HCT116 (cell line): ENCODE results near the gene LRRC4. TPM values are rescaled to one million over a fixed set of nuclear protein-coding genes. Genes with fewer than 3 reads are reported as not detected.

Experiments used
- ATAC-seq: fragments of 200-7000 bp; cut with Tn5 transposase; 2 replicates; pipeline ENCODE4 v1.9.1; 2020; ENCODE audit warnings: mild to moderate bottlenecking, moderate library complexity
- BruUV-seq: library from RNA; stranded (reverse); fragments of 400-500 nt; replicated peaks from 2 replicates; lab custom pipeline; 2021; lab: Mats Ljungman, UMichigan
- CTCF ChIA-PET: fragments of 300-600 bp; sonication (Branson Sonifier 250); formaldehyde crosslinking; loops from one replicate; lab custom pipeline; 2021; ENCODE audit warnings: antibody characterized with exemption; lab: Charles Lee
- POLR2A ChIA-PET: fragments of 300-600, 350-600 bp; sonication (Branson Sonifier 250); formaldehyde crosslinking; loops from one replicate; lab custom pipeline; 2021; ENCODE audit warnings: antibody characterized with exemption; lab: Charles Lee
- RAD21 ChIA-PET, 2 experiments: fragments of 300-600 bp; sonication (Branson Sonifier 250); formaldehyde crosslinking; loops; one replicate each; lab custom pipeline; 2023; ENCODE audit warnings: low total read pairs in 2 of 2; ENCODE audit not compliant: uncharacterized antibody in 2 of 2, unreplicated experiment in 2 of 2, low non-redundant PET in 1 of 2; lab: Charles Lee
- DNase-seq: peaks from one replicate; pipeline ENCODE4 v3.0.0-alpha.2; 2010; ENCODE audit warnings: low read depth, low spot score
- H2AFZ ChIP-seq: fragments of 200-600 bp; shearing (Covaris generic), sonication (generic); 2 replicates; pipeline ENCODE4 v1.6.1; 2017; ENCODE audit warnings: low read depth, mixed run types, mixed read lengths, antibody characterized with exemption, low read length; ENCODE audit not compliant: poor library complexity, severe bottlenecking
- H3K27ac ChIP-seq: 2 replicates; pipeline ENCODE4 v1.5.1; 2012; ENCODE audit warnings: low read depth, low read length
- H3K27me3 ChIP-seq: fragments of 200-600 bp; sonication (generic); 2 replicates; pipeline ENCODE4 v1.6.1; 2016; ENCODE audit warnings: mixed run types, low read length, mixed read lengths; ENCODE audit not compliant: insufficient read depth
- H3K36me3 ChIP-seq, 2 experiments: fragments of 200-500 bp in 1 of 2; fragments of 200-600 bp in 1 of 2; sonication (Bioruptor generic) in 1 of 2; sonication (generic) in 1 of 2; 2 replicates each; pipeline versions ENCODE4 v1.5.1 to v1.6.1; 2014 to 2016; ENCODE audit warnings: low read length in 2 of 2, inconsistent platforms in 1 of 2, mixed read lengths in 1 of 2, mixed run types in 1 of 2; ENCODE audit not compliant: insufficient read depth in 2 of 2, control insufficient read depth in 1 of 2
- H3K4me1 ChIP-seq, 2 experiments: fragments of 200-600 bp in 1 of 2; sonication (generic) in 1 of 2; 2 replicates each; pipeline versions ENCODE4 v1.5.1 to v1.6.1; 2012 to 2017; ENCODE audit warnings: low read length in 2 of 2, inconsistent platforms in 1 of 2, mild to moderate bottlenecking in 1 of 2, mixed read lengths in 1 of 2, mixed run types in 1 of 2, moderate library complexity in 1 of 2; ENCODE audit not compliant: insufficient read depth in 2 of 2, control insufficient read depth in 1 of 2
- H3K4me2 ChIP-seq: fragments of 200-600 bp; sonication (generic); 2 replicates; pipeline ENCODE4 v1.6.1; 2017; ENCODE audit warnings: mixed run types, low read length, mixed read lengths
- H3K4me3 ChIP-seq, 2 experiments: fragments of 200-600 bp in 1 of 2; sonication (generic) in 1 of 2; replicated peaks in 1 of 2; 2 replicates each; pipeline ENCODE4 v1.5.1; 2011 to 2016; ENCODE audit warnings: low read length in 2 of 2, control low read depth in 1 of 2, low read depth in 1 of 2, mild to moderate bottlenecking in 1 of 2, mixed read lengths in 1 of 2, mixed run types in 1 of 2
- H3K79me2 ChIP-seq: fragments of 200-600 bp; sonication (generic); 2 replicates; pipeline ENCODE4 v1.6.1; 2017; ENCODE audit warnings: mild to moderate bottlenecking, mixed run types, low read length, moderate library complexity, mixed read lengths; ENCODE audit not compliant: insufficient read depth
- H3K9ac ChIP-seq: fragments of 200-600 bp; sonication (generic); 2 replicates; pipeline ENCODE4 v1.6.1; 2016; ENCODE audit warnings: low read length, mixed read lengths
- H3K9me2 ChIP-seq: fragments of 200-600 bp; sonication (generic), shearing (Covaris generic); 2 replicates; pipeline ENCODE4 v1.6.1; 2017; ENCODE audit warnings: mixed run types, mild to moderate bottlenecking, moderate library complexity; ENCODE audit not compliant: insufficient read depth
- H3K9me3 ChIP-seq, 2 experiments: fragments of 200-500 bp in 1 of 2; fragments of 200-600 bp in 1 of 2; sonication (Bioruptor generic) in 1 of 2; sonication (generic) in 1 of 2; 2 replicates each; pipeline ENCODE4 v1.6.1; 2014 to 2017; ENCODE audit warnings: low read length in 2 of 2, mixed read lengths in 2 of 2, inconsistent platforms in 1 of 2, low read depth in 1 of 2, mild to moderate bottlenecking in 1 of 2, mixed run types in 1 of 2, moderate library complexity in 1 of 2; ENCODE audit not compliant: control insufficient read depth in 1 of 2, insufficient read depth in 1 of 2
- H4K20me1 ChIP-seq: fragments of 200-600 bp; sonication (generic), shearing (Covaris generic); 2 replicates; pipeline ENCODE4 v1.6.1; 2017; ENCODE audit warnings: mixed run types, mild to moderate bottlenecking, moderate library complexity; ENCODE audit not compliant: insufficient read depth
- ATF3 ChIP-seq: IDR thresholded peaks from 2 replicates; pipeline ENCODE4 v1.6.1; 2012
- ELF1 ChIP-seq: IDR thresholded peaks from 2 replicates; pipeline ENCODE4 v1.6.1; 2012; ENCODE audit warnings: low read depth, borderline replicate concordance
- EZH2phosphoT487 ChIP-seq: fragments of 200-600 bp; IDR thresholded peaks from 2 replicates; pipeline ENCODE4 v1.6.1; 2018; ENCODE audit warnings: antibody characterized with exemption, borderline replicate concordance
- JUND ChIP-seq: IDR thresholded peaks from 2 replicates; pipeline ENCODE4 v1.6.1; 2012
- MAX ChIP-seq: IDR thresholded peaks from 2 replicates; pipeline ENCODE4 v1.6.1; 2012
- SIN3A ChIP-seq: IDR thresholded peaks from 2 replicates; pipeline ENCODE4 v1.6.1; 2012; ENCODE audit warnings: low read depth
- ZFX ChIP-seq: fragments of 450-650 bp; IDR thresholded peaks from 2 replicates; pipeline ENCODE4 v1.6.1; 2017
- ZNF274 ChIP-seq: fragments of 200-500 bp; sonication (Bioruptor generic); IDR thresholded peaks from 2 replicates; pipeline ENCODE4 v1.6.1; 2014; ENCODE audit warnings: mild to moderate bottlenecking, low read depth, low read length, inconsistent platforms
- intact Hi-C: fragments of 100-400 bp; cut with micrococcal nuclease; formaldehyde crosslinking; loops from 2 replicates; pipeline ENCODE4 v1.10.0; 2022
- total RNA-seq: library from RNA; stranded (reverse); gene quantifications from one replicate; pipeline ENCODE4 v1.2.1, GENCODE V29; 2021; ENCODE audit not compliant: unreplicated experiment
- TF ChIP-seq, protein P1 (sequence below): IDR thresholded peaks from 2 replicates; pipeline ENCODE4 v1.6.1; 2011; ENCODE audit warnings: mild to moderate bottlenecking, low read length, moderate library complexity; ENCODE audit not compliant: insufficient replicate concordance; ENCODE audit errors: extremely low read depth
- TF ChIP-seq, protein P2 (sequence below): IDR thresholded peaks from 2 replicates; pipeline ENCODE4 v1.6.1; 2012; ENCODE audit warnings: low read depth

Gene LRRC4
- total RNA-seq, 1 experiment from 2014 or later: not detected

DNA sequence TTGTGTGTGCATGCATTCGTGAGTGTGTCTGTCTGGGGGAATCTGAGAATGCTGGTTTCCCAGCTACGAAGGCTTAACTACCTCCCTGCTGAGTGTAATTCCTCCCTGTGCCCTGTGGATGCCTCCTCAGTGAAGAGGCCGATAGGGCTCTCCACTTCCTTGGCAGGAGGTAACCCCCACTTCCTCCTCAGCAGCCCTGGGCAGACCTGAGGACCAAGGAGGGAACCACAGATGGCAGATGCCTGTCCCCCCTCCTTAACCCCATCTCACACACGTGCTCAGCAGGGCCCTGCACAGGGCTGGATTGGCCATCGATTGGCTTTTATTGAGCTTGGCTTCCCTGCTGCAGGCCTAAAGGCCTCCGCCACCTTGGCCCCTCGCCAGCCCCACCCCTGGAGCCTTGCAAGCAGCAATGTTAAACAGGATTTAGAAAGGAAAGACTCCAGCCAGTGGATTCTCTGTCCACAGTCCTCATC is 45.6 kb upstream of the LRRC4 start:
- H4K20me1 ChIP-seq: no peaks in the 10 kb centered on the region
- ATAC-seq (no peak), DNase-seq (no peak)
- no TSS peak for BruUV-seq
- ChIA-PET POLR2A (no interaction called here), RAD21 (no interaction called here), CTCF (no interaction called here)
- no peak overlapping the region for H3K4me2 ChIP-seq
- no peak overlapping the region for H3K4me3 ChIP-seq
- H3K27me3 ChIP-seq: no peaks in the 10 kb centered on the region
- H3K36me3 ChIP-seq: peaks cover 0 to 2% of the 10 kb centered on the region in 2 experiments; a peak in 1 of 4 replicates
- H3K9ac ChIP-seq: no peak overlapping the region
- H3K4me1 ChIP-seq: no peaks in the 10 kb centered on the region
- no peaks in the 10 kb centered on the region for H3K79me2 ChIP-seq
- no peak overlapping the region for H3K27ac ChIP-seq
- intact Hi-C loops: no loop called here
- no peaks in the 10 kb centered on the region for H3K9me2 ChIP-seq
- no peak for TF ChIP-seq SIN3A
- TF ChIP-seq JUND: no peak
- TF ChIP-seq ATF3: no peak
- TF ChIP-seq, protein P1, sequence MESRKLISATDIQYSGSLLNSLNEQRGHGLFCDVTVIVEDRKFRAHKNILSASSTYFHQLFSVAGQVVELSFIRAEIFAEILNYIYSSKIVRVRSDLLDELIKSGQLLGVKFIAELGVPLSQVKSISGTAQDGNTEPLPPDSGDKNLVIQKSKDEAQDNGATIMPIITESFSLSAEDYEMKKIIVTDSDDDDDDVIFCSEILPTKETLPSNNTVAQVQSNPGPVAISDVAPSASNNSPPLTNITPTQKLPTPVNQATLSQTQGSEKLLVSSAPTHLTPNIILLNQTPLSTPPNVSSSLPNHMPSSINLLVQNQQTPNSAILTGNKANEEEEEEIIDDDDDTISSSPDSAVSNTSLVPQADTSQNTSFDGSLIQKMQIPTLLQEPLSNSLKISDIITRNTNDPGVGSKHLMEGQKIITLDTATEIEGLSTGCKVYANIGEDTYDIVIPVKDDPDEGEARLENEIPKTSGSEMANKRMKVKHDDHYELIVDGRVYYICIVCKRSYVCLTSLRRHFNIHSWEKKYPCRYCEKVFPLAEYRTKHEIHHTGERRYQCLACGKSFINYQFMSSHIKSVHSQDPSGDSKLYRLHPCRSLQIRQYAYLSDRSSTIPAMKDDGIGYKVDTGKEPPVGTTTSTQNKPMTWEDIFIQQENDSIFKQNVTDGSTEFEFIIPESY: no peak
- H2AFZ ChIP-seq: no peak overlapping the region
- H3K9me3 ChIP-seq: no peaks in the 10 kb centered on the region

DNA sequence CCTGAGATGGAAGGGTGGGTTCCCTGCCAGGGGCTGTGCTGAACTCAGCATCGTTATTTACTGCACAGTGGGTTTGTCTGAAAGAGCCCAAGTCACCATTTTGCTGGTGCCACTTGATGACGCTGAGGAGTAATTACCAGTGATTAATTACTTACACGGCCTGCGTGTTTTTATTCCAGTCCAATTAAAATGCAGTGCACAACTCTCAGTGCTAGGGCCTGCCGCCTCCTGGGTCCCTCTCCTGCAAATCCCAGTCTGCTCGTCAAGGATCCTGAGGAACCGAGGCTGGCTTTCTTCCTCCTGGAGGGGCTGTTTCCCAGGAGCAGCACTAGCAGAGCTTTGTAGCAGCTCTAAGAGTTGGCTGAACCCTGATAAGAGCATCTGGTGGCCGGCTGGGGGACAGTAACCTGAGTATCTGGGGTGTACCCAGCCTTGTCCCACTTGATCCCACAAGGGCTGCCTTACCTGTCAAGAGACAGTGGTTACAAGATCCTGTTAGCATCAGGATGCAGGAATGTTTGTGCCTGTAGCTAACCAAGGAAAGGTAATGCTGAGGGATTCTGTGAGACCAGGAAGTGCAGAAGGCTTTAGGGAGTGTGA is 45.1 kb upstream of the LRRC4 start:
- Histone ChIP-seq H3K9me2 (no peaks in the 10 kb centered on the region), H3K9ac (no peak overlapping the region), H3K27ac (no peak overlapping the region), H3K4me3 (no peak overlapping the region), H2AFZ (no peak overlapping the region), H4K20me1 (no peaks in the 10 kb centered on the region), H3K4me1 (no peaks in the 10 kb centered on the region), H3K4me2 (no peak overlapping the region), H3K36me3 (peaks cover 0 to 2% of the 10 kb centered on the region in 2 experiments; a peak in 1 of 4 replicates), H3K79me2 (no peaks in the 10 kb centered on the region), H3K9me3 (no peaks in the 10 kb centered on the region), H3K27me3 (no peaks in the 10 kb centered on the region)
- BruUV-seq: no TSS peak
- ATAC-seq: no peak
- ChIA-PET POLR2A (no interaction called here), RAD21 (no interaction called here), CTCF (no interaction called here)
- TF ChIP-seq ZFX (no peak), EZH2phosphoT487 (no peak), MAX (no peak), ZNF274 (no peak), ELF1 (no peak)
- TF ChIP-seq, protein P2, sequence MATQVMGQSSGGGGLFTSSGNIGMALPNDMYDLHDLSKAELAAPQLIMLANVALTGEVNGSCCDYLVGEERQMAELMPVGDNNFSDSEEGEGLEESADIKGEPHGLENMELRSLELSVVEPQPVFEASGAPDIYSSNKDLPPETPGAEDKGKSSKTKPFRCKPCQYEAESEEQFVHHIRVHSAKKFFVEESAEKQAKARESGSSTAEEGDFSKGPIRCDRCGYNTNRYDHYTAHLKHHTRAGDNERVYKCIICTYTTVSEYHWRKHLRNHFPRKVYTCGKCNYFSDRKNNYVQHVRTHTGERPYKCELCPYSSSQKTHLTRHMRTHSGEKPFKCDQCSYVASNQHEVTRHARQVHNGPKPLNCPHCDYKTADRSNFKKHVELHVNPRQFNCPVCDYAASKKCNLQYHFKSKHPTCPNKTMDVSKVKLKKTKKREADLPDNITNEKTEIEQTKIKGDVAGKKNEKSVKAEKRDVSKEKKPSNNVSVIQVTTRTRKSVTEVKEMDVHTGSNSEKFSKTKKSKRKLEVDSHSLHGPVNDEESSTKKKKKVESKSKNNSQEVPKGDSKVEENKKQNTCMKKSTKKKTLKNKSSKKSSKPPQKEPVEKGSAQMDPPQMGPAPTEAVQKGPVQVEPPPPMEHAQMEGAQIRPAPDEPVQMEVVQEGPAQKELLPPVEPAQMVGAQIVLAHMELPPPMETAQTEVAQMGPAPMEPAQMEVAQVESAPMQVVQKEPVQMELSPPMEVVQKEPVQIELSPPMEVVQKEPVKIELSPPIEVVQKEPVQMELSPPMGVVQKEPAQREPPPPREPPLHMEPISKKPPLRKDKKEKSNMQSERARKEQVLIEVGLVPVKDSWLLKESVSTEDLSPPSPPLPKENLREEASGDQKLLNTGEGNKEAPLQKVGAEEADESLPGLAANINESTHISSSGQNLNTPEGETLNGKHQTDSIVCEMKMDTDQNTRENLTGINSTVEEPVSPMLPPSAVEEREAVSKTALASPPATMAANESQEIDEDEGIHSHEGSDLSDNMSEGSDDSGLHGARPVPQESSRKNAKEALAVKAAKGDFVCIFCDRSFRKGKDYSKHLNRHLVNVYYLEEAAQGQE: no peak
- TF ChIP-seq, protein P1: no peak
- intact Hi-C loops: no loop called here
- no peak for DNase-seq
